Fibroblast of skin of right biceps (primary cell): ENCODE measurements around the gene EIPR1.

Experiments used
- DNase-seq: peaks from one replicate; pipeline ENCODE4 v3.0.0-alpha.2; 2013

The EIPR1 gene

DNA sequence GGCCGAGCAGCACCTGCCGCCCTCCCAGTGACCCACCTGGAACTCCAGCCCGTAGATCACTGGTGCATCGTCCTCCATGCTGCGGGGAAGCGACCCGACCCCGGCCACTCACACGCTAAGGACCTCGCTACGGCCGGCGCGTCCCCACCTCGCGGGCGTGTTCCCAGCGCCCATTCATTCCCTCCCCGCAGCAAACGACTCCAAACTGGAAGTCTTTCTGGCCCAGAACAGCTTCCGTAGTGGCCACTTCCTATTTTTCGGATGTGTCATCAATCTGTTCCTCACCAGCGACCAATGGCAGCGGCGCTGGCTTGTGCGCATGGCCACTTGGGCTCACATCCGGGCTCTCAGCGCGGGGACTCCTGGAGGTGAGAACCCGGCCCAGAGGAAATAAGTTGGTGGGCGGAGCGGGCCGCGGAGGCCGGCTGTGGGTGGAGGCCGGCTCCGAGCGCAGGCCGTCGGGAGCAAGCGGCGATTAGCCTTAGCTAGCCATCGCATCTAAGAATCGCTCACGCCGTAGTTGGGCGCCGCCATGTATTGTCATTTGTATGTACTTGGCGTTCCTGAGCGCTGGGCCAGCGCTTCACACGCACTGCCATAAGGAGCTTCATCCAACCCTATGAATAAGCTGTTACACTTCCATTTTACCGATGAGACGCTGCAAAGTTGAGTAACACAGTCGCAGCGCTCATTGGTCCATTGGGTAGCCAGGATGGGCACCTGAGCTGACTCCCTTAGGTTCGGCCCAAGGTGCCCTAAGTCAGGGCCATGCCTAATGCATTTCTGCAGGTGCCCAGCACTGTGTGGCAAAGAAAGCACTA lies at the start of gene EIPR1:
TSS of gene EIPR1 (minus strand) at position 207 of the 821 bp plus-strand sequence. CDS start at position 78, 129 bp downstream.
- peak; percentile 99 for DNase-seq

- DNase-seq = no peak
These were observed 49.7 kb upstream of the EIPR1 start for GRCh38 chr2:3427272-3427671.

- no peak for DNase-seq
These were observed 49.0 kb upstream of the EIPR1 start for GRCh38 chr2:3426615-3427014.

GRCh38 chr2:3424171-3424795 lies 46.7 kb upstream of the EIPR1 start:
- DNase-seq = no peak

GRCh38 chr2:3423492-3424170 lies 46.0 kb upstream of the EIPR1 start:
- DNase-seq = peak; percentile 37

GRCh38 chr2:3422161-3422779 lies 44.7 kb upstream of the EIPR1 start:
- DNase-seq = no peak

- no peak for DNase-seq
These were observed 44.0 kb upstream of the EIPR1 start for GRCh38 chr2:3421580-3421979.

DNA sequence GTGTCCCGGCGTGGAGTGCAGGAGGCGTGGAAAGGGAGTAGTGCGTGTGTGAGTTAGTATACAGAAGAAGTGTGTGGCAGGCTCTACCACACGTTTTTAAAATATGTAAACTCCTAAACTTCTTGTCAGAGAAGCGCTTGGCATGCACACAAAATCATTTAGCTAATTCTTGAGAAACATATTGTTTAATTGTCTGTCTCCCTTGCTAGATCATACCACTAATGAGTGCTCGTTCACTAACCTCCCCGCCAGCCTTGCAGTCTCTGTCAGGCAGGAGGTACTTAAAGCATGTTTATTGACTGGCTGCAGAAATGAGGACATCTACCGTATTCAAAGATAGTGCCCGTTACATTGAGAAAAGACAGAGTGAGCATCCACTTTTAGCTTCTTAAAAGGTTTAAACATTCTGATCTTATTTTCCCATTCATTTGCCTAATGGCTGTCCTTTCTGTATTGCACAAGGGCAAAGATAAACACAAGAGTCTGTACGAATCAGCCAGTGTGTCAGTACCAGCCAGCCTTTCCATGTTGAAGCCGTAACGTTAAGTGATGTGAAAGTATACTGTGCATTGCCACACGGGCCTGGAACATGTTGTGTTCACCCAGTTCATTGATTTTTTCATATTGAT lies 43.3 kb upstream of the EIPR1 start:
- no peak for DNase-seq

- DNase-seq = no peak
These were observed 42.6 kb upstream of the EIPR1 start for GRCh38 chr2:3420076-3420768.

DNA sequence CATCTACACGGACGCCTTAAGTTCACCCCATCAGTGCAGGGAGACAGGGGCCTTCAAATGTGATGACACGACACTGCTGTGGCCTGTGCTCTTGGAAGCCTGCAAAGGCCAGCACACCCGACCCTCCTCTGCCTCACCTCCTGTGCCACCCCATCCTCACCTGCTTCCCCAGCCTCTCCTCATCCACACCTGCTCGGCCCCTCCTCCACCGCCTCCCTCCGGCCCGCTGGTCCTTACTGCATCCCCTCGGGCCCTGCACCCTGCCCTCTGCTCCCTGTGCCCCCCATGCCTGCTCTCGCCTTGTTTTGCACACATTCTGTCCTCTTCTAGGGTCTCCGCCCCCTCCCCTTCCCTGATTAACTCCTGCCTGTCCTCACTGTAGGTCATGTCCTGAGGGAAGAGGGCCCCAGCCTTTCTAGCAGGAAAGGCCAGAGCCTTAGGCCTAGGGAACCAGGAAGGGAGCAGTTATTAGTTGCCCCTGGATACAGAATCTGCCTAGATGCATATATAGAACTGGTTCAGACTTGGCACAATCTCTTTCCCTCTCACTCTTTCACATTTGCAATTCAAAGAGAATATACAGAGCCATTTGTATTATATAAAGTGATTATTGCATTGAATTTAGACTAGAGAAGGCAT lies 41.3 kb upstream of the EIPR1 start:
- DNase-seq = no peak

- no peak for DNase-seq
These were observed 36.7 kb upstream of the EIPR1 start for GRCh38 chr2:3414133-3414860.

DNA sequence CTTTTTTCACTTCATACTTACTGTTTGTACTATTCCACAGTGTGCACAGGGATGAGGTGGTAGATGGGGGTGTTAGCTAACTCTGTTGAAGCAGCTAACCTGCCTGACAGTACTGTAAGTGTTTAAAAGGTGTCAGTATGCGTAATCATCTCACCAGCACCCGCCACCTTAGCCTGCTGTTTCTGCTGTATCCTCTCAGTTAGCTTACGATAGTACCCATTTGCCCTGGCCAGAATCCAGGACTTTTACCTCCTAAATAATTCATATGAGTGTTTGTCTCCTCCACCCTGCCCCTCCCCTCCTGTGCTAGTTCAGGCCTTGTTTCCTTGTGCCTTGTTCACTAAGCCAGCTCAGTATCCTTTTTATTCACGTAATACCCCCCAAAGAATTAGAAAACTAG lies 36.1 kb upstream of the EIPR1 start:
- no peak for DNase-seq

DNA sequence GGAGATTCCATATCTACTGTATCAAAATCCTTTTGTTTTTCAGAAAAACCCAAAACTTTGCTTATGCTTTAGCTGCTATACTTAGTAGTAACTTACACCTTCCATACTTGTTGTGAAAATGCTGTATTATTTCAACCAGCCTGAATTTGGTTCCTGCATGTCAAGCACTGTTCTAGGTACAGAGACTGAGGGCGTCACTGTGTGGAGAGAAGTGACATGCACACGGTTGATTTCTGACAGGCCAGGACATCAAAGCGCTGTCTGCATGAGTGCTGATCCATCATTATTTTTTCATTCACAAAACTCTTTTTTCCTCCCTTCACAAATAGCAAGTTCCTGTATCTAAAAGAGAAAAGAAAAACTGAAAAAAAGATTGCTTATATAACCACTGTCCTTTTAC lies 33.5 kb upstream of the EIPR1 start:
- no peak for DNase-seq

- no peak for DNase-seq
These were observed 32.1 kb upstream of the EIPR1 start for GRCh38 chr2:3409627-3410170.

DNA sequence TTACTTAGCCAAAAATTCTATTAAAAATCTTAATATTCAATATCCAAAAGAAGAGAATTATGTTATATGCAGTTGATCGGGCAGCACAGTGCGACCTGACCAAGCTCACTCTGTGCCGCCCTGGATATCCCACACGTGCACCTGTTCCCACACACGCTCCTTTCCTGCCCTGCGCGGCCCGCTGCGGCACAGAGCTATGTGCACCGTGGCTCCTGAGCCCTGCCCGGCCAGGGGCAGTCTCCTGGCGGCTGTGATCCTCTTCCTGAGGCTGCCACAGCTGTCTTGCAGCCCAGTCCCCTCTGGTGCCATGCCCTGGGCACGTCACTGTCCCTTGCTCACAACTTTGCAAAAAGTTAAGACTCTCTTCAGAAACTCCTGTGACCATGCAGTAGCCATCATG lies 31.2 kb upstream of the EIPR1 start:
- DNase-seq = no peak

DNA sequence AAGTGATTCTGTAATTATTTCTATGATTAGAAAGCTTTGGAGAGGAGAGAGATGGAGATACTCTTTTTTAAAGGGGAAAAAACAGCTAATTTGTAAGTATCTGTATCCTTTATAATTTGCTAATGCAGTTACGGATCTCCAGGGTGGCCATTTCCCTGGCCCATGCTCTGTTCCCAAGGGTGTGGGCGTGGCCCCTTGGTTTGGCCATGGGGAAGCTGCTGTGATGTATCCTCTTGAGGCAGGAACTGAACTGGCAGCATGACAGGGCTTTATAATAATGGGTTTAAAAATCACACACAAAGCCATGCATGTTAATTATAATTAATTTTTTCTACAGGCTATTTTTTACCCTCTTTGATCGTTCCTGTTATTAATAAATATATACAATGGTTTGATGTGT lies 28.9 kb upstream of the EIPR1 start:
- DNase-seq = no peak

GRCh38 chr2:3405876-3406275 lies 28.3 kb upstream of the EIPR1 start:
- no peak for DNase-seq

DNA sequence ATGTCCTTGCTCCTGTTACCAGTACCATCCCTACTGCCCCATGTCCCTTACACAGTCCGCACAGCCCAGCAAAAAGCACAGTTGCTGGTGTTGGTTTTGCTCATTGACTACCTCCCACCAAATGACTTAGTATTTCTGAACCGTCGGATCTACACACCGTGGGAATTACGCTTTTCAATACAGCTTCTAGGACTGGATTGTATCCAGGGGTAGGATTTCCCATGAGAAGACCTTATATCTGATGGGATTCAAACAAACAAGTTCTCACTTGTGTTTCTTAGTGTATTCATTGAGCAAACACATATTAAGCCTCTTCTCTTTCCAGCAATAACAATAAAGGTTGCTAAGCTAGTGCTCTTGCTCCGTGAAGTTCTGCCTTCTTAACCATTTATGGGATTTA lies 27.7 kb upstream of the EIPR1 start:
- no peak for DNase-seq

DNA sequence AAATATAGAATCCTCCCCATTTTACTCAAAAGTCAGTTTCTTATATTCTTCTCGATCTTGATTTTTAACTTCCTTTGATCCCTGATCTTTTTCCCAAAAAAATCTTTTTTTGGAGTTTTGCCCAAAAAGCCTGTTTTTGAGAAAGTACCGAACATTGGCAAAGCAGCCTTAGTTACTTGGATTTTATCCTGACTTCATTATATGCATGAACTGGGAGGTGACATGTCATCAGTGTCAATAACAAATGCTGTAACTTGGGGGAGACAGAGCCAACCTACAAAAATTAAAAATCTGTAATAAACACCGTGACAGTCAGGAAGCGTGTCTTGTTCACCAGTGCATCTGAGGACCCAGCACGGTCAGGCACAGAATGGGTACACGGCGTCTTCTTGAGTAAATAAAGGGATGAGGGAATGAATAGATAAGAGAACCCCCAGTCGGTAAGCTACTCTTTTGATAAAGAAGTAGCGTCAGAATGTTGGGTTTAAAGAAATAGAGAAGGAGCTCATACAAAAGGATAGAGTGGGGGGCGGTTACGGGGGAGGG lies 26.8 kb upstream of the EIPR1 start:
- DNase-seq = no peak

DNA sequence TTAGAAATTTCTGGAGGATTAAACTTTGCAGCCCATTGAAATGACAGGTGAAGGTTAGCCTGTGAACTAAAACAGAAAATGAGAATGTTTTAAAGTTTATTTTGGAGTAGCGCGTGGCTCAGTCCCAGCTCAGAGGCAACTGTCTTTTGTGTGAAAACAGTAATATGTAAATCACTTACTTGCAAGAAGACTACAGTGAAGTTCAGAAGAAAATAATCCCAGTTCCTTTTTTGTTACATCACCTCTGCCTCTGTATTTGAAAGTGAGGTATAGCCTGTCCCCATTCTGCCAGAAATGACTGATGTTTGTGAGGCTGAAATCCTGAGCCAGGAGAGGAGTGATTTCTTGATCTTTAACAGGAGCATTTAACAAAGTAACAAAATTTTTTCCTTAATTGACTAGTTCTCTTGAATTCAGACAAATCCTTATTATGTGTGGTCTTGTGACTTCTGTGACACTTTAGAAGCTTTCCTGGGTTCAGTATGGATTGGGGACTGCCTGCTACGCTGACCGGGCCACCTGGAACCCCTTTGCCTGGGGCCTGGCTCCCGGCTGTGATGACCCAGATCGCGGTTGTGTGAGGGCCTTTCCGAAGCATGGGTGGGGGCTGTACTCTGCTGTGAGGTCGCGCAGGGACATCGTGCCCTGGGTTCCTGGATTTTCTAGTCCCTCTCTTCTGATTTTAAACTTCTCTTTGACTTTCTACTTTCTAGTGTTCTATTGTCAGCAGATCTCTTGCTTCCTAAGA lies 26.1 kb upstream of the EIPR1 start:
- DNase-seq = no peak
